ENCODE measurements around the gene NTF3.

Gene NTF3

DNA sequence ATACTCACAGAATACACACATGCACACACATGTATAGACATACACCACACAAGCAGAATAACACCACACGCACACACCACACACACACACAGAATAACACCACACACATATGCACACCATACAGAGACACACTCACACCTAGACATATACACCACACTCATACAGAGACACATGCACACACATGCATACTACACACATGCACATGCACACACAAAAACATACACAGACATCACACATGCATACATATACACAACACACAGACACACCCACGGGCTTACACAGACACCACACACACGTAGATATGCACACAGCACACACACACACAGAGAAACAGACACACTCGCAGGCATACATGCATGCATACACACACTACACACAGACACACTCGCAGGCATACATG lies 49.7 kb downstream of the NTF3 start:
- Mint-ChIP-seq H3K4me1 (ENCODE audit: low read depth) (no peaks in the 10 kb centered on the region), H3K27me3 (ENCODE audit: low read depth) (no peaks in the 10 kb centered on the region), H3K9me3 (no peaks in the 10 kb centered on the region), H3K36me3 (ENCODE audit: low read depth) (no peaks in the 10 kb centered on the region), H3K27ac (no peak overlapping the region), H3K4me3 (no peak overlapping the region)

- Mint-ChIP-seq H3K27me3 (ENCODE audit: low read depth) (no peaks in the 10 kb centered on the region), H3K9me3 (no peaks in the 10 kb centered on the region), H3K27ac (no peak overlapping the region), H3K4me3 (no peak overlapping the region), H3K36me3 (ENCODE audit: low read depth) (no peaks in the 10 kb centered on the region), H3K4me1 (ENCODE audit: low read depth) (no peaks in the 10 kb centered on the region)
Observed at GRCh38 chr12:5484426-5484825, 52.5 kb downstream of the NTF3 start.

GRCh38 chr12:5485454-5485853 lies 53.5 kb downstream of the NTF3 start:
- Mint-ChIP-seq H3K27ac (no peak overlapping the region), H3K27me3 (ENCODE audit: low read depth) (no peaks in the 10 kb centered on the region), H3K4me1 (ENCODE audit: low read depth) (no peaks in the 10 kb centered on the region), H3K9me3 (no peaks in the 10 kb centered on the region), H3K4me3 (no peak overlapping the region), H3K36me3 (ENCODE audit: low read depth) (no peaks in the 10 kb centered on the region)

GRCh38 chr12:5487076-5487475 lies 55.2 kb downstream of the NTF3 start:
- no peaks in the 10 kb centered on the region for H3K9me3 Mint-ChIP-seq
- H3K27me3 Mint-ChIP-seq (ENCODE audit: low read depth), result no peaks in the 10 kb centered on the region
- H3K36me3 Mint-ChIP-seq (ENCODE audit: low read depth), result no peaks in the 10 kb centered on the region

GRCh38 chr12:5487948-5488625 lies 56.2 kb downstream of the NTF3 start:
- H3K4me1 Mint-ChIP-seq (ENCODE audit: low read depth), result no peaks in the 10 kb centered on the region
- H3K27ac Mint-ChIP-seq, result no peak overlapping the region
- no peaks in the 10 kb centered on the region for H3K27me3 Mint-ChIP-seq (ENCODE audit: low read depth)
- no peaks in the 10 kb centered on the region for H3K36me3 Mint-ChIP-seq (ENCODE audit: low read depth)
- no peak overlapping the region for H3K4me3 Mint-ChIP-seq
- H3K9me3 Mint-ChIP-seq, result no peaks in the 10 kb centered on the region

More at GRCh38 chr12:5487076-5487475, 55.2 kb downstream of the NTF3 start:
- H3K4me1 Mint-ChIP-seq (ENCODE audit: low read depth), result no peaks in the 10 kb centered on the region
- no peak overlapping the region for H3K27ac Mint-ChIP-seq
- no peak overlapping the region for H3K4me3 Mint-ChIP-seq

DNA sequence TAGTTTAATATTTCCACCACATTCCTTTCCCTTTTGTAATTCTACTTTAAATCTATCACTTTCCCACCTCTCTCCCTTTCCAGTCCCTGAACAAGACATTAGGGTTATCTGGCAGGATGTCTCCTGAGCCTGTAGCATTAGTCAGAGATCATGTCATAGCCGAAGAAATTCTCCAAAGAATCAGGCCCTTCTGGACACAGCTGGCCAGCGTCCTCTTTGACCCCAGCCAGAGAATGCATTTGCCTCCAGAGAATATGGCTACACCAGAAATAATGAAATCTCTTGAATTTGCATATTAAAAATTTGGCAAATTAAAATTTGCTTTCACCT lies 56.7 kb downstream of the NTF3 start:
- no peaks in the 10 kb centered on the region for H3K36me3 Mint-ChIP-seq (ENCODE audit: low read depth)
- H3K4me1 Mint-ChIP-seq (ENCODE audit: low read depth), result no peaks in the 10 kb centered on the region
- no peak overlapping the region for H3K4me3 Mint-ChIP-seq
- H3K27ac Mint-ChIP-seq, result no peak overlapping the region
- no peaks in the 10 kb centered on the region for H3K27me3 Mint-ChIP-seq (ENCODE audit: low read depth)
- no peaks in the 10 kb centered on the region for H3K9me3 Mint-ChIP-seq

- H3K36me3 Mint-ChIP-seq (ENCODE audit: low read depth), result no peaks in the 10 kb centered on the region
- H3K9me3 Mint-ChIP-seq, result no peaks in the 10 kb centered on the region
- H3K27ac Mint-ChIP-seq, result no peak overlapping the region
- no peak overlapping the region for H3K4me3 Mint-ChIP-seq
- H3K4me1 Mint-ChIP-seq (ENCODE audit: low read depth), result no peaks in the 10 kb centered on the region
- no peaks in the 10 kb centered on the region for H3K27me3 Mint-ChIP-seq (ENCODE audit: low read depth)
Observed at GRCh38 chr12:5489017-5489416, 57.1 kb downstream of the NTF3 start.

DNA sequence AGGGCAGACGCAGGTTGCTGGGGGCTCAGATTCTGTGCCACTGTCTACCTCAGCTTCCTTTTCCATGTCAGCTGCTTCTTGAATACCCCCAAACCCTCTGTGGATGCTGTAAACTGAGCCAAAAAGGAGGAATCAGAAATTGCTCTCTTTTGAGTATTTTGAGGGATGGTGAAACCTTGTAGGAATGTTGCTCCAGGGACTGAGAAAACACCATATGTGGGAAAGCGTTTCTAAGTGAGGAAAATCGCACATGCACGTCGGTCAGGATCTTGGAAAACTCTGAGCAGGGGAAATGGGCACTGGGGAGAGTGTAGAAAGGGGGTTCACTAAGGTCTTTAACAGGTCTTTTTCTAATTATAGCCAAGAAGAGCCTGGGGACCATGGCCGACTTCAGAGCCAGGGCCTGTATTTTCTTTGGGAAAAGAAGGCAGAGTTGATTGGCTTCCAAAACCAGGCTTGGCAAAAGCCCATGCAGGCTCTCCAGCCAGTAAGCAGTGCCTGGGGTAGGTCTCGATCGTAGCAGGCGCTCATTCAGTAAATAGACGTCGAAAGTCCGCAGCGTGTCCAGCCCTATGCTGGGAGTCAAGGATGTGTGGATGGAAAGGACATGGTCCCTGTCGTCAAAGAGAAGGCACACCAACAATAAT lies 58.0 kb downstream of the NTF3 start:
- H3K4me3 Mint-ChIP-seq, result no peak overlapping the region
- no peaks in the 10 kb centered on the region for H3K27me3 Mint-ChIP-seq (ENCODE audit: low read depth)
- no peak overlapping the region for H3K27ac Mint-ChIP-seq
- no peaks in the 10 kb centered on the region for H3K9me3 Mint-ChIP-seq
- no peaks in the 10 kb centered on the region for H3K4me1 Mint-ChIP-seq (ENCODE audit: low read depth)
- no peaks in the 10 kb centered on the region for H3K36me3 Mint-ChIP-seq (ENCODE audit: low read depth)

- no peaks in the 10 kb centered on the region for H3K27me3 Mint-ChIP-seq (ENCODE audit: low read depth)
- no peaks in the 10 kb centered on the region for H3K36me3 Mint-ChIP-seq (ENCODE audit: low read depth)
- no peak overlapping the region for H3K27ac Mint-ChIP-seq
- H3K4me3 Mint-ChIP-seq, result no peak overlapping the region
- H3K4me1 Mint-ChIP-seq (ENCODE audit: low read depth), result no peaks in the 10 kb centered on the region
- no peaks in the 10 kb centered on the region for H3K9me3 Mint-ChIP-seq
Observed at GRCh38 chr12:5492562-5492961, 60.7 kb downstream of the NTF3 start.

GRCh38 chr12:5493018-5493417 lies 61.1 kb downstream of the NTF3 start:
- Mint-ChIP-seq H3K9me3 (no peaks in the 10 kb centered on the region), H3K4me1 (ENCODE audit: low read depth) (no peaks in the 10 kb centered on the region), H3K4me3 (no peak overlapping the region), H3K27me3 (ENCODE audit: low read depth) (no peaks in the 10 kb centered on the region), H3K27ac (no peak overlapping the region), H3K36me3 (ENCODE audit: low read depth) (no peaks in the 10 kb centered on the region)

- Mint-ChIP-seq H3K4me1 (ENCODE audit: low read depth) (no peaks in the 10 kb centered on the region), H3K27ac (no peak overlapping the region), H3K9me3 (no peaks in the 10 kb centered on the region), H3K27me3 (ENCODE audit: low read depth) (no peaks in the 10 kb centered on the region), H3K36me3 (ENCODE audit: low read depth) (no peaks in the 10 kb centered on the region), H3K4me3 (no peak overlapping the region)
Observed at GRCh38 chr12:5494343-5494742, 62.4 kb downstream of the NTF3 start.

GRCh38 chr12:5497329-5498053 lies 65.6 kb downstream of the NTF3 start:
- Mint-ChIP-seq H3K36me3 (ENCODE audit: low read depth) (no peaks in the 10 kb centered on the region), H3K27ac (no peak overlapping the region), H3K4me1 (ENCODE audit: low read depth) (no peaks in the 10 kb centered on the region), H3K9me3 (no peaks in the 10 kb centered on the region), H3K4me3 (no peak overlapping the region), H3K27me3 (ENCODE audit: low read depth) (peaks cover 4% of the 10 kb centered on the region)

GRCh38 chr12:5498076-5498475 lies 66.2 kb downstream of the NTF3 start:
- no peaks in the 10 kb centered on the region for H3K4me1 Mint-ChIP-seq (ENCODE audit: low read depth)
- H3K27me3 Mint-ChIP-seq (ENCODE audit: low read depth), result peaks cover 5% of the 10 kb centered on the region

DNA sequence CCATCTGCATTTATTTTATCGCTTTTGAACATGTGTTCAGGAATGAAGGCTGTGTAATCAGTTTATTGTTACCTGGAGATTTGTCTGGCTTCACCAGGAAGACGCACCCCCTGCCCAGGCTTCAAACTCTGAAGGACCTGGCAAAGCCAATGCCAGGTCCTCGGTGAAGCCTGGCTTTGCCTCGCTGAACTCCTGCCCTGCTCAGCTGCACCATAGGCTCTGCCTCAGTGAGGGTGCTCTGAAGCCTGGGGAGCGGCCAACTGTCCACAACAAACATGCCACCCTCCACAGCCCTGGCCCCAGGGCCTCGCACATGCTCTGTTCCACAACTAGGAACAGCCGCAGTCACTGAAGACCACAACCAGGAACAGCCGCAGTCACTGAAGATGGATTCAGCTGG lies 66.9 kb downstream of the NTF3 start:
- Mint-ChIP-seq H3K36me3 (ENCODE audit: low read depth) (no peaks in the 10 kb centered on the region), H3K27ac (no peak overlapping the region), H3K4me3 (no peak overlapping the region), H3K27me3 (ENCODE audit: low read depth) (peaks cover 9% of the 10 kb centered on the region), H3K9me3 (no peaks in the 10 kb centered on the region), H3K4me1 (ENCODE audit: low read depth) (no peaks in the 10 kb centered on the region)

More at GRCh38 chr12:5498076-5498475, 66.2 kb downstream of the NTF3 start:
- Mint-ChIP-seq H3K4me3 (no peak overlapping the region), H3K9me3 (no peaks in the 10 kb centered on the region), H3K36me3 (ENCODE audit: low read depth) (no peaks in the 10 kb centered on the region), H3K27ac (no peak overlapping the region)
